Ureter (tissue), 1 donor: ENCODE measurements around the gene NOL4L. TPM values are rescaled to one million over a fixed set of nuclear protein-coding genes. Genes with fewer than 3 reads are reported as not detected.

Source experiments
- DNase-seq: peaks from one replicate; pipeline ENCODE4 v3.0.0-alpha.2; 2020; ENCODE audit warnings: low spot score
- total RNA-seq: library from RNA; stranded (reverse); gene quantifications from one replicate; pipeline ENCODE4 v1.2.4, GENCODE V29; 2023
- donor health status: DM: yes; HTN: yes; CAD: no.

NOL4L gene
- total RNA-seq, 1 donor from 2014 or later, result 40.7 TPM

GRCh38 chr20:32541323-32542258 lies 43.5 kb downstream of the NOL4L start:
- no peak for DNase-seq

- DNase-seq, result peak; percentile 76
Measured at GRCh38 chr20:32539817-32540675, 45.1 kb downstream of the NOL4L start.

GRCh38 chr20:32539026-32539816 lies 45.9 kb downstream of the NOL4L start:
- DNase-seq, result no peak

GRCh38 chr20:32538526-32538939 lies 46.6 kb downstream of the NOL4L start:
- peak; percentile 70 for DNase-seq

GRCh38 chr20:32537657-32538525 lies 47.2 kb downstream of the NOL4L start:
- peak; percentile 77 for DNase-seq

GRCh38 chr20:32536851-32537656 lies 48.1 kb downstream of the NOL4L start:
- DNase-seq, result peak; percentile 85

- DNase-seq, result peak; percentile 65
Measured at GRCh38 chr20:32535953-32536823, 48.9 kb downstream of the NOL4L start.

- DNase-seq, result no peak
Measured at GRCh38 chr20:32535316-32535952, 49.7 kb downstream of the NOL4L start.

- no peak for DNase-seq
Measured at GRCh38 chr20:32534661-32535240, 50.4 kb downstream of the NOL4L start.

GRCh38 chr20:32533732-32534131 lies 51.4 kb downstream of the NOL4L start:
- no peak for DNase-seq

GRCh38 chr20:32532246-32532645 lies 52.9 kb downstream of the NOL4L start:
- DNase-seq, result no peak

GRCh38 chr20:32528905-32529670 lies 56.0 kb downstream of the NOL4L start:
- no peak for DNase-seq

- no peak for DNase-seq
Measured at GRCh38 chr20:32528171-32528891, 56.8 kb downstream of the NOL4L start.

- DNase-seq, result no peak
Measured at GRCh38 chr20:32527447-32528055, 57.6 kb downstream of the NOL4L start.

- no peak for DNase-seq
Measured at GRCh38 chr20:32527052-32527446, 58.1 kb downstream of the NOL4L start.

- no peak for DNase-seq
Measured at GRCh38 chr20:32526541-32526940, 58.6 kb downstream of the NOL4L start.
